H1 (cell line): Measurements from ENCODE around the gene RAMP2. TPM values are rescaled to one million over a fixed set of nuclear protein-coding genes. Genes with fewer than 3 reads are reported as not detected.

Source experiments
- CBX5 ChIP-seq: fragments of 300-800, 300-1000 bp; sonication (generic); IDR thresholded peaks from 2 replicates; pipeline ENCODE4 v1.7.1; 2016; ENCODE audit warnings: antibody characterized with exemption, low read length, low read depth
- CEBPB ChIP-seq: IDR thresholded peaks from 2 replicates; pipeline ENCODE4 v1.6.1; 2012; ENCODE audit warnings: low read depth, low read length
- CHD1 ChIP-seq: IDR thresholded peaks from 2 replicates; pipeline ENCODE4 v1.6.1; 2012; ENCODE audit warnings: low read depth, low read length, improper control_type of control experiment
- CTCF ChIP-seq, 3 experiments: IDR thresholded peaks; 1 replicate in 2 of 3; 2 replicates in 1 of 3; pipeline versions ENCODE4 v1.5.1 to v1.6.1; 2011; ENCODE audit warnings: low read length in 3 of 3, mild to moderate bottlenecking in 3 of 3, inconsistent platforms in 2 of 3, low read depth in 1 of 3, moderate library complexity in 1 of 3; ENCODE audit not compliant: insufficient read depth in 1 of 3; ENCODE audit errors: control extremely low read depth in 1 of 3
- E2F6 ChIP-seq: IDR thresholded peaks from 2 replicates; pipeline ENCODE4 v1.6.1; 2012; ENCODE audit warnings: inconsistent platforms
- EZH2 ChIP-seq: fragments of 200-600 bp; sonication (generic); IDR thresholded peaks from 2 replicates; pipeline ENCODE4 v1.7.1; 2012; ENCODE audit warnings: low read depth, mild to moderate bottlenecking, moderate library complexity, low read length, inconsistent platforms; ENCODE audit not compliant: severe bottlenecking
- GABPA ChIP-seq: IDR thresholded peaks from 2 replicates; pipeline ENCODE4 v1.6.1; 2011; ENCODE audit warnings: mild to moderate bottlenecking, low read length, moderate library complexity, borderline replicate concordance; ENCODE audit not compliant: insufficient read depth
- HDAC6 ChIP-seq: IDR thresholded peaks from one replicate; pipeline ENCODE4 v1.7.1; 2012; ENCODE audit warnings: low read depth, mild to moderate bottlenecking, inconsistent platforms, low read length, moderate library complexity
- KDM4A ChIP-seq: IDR thresholded peaks from one replicate; pipeline ENCODE4 v1.7.1; 2012; ENCODE audit warnings: low read depth, mild to moderate bottlenecking, moderate library complexity, low read length, inconsistent platforms; ENCODE audit not compliant: severe bottlenecking
- POLR2A ChIP-seq, 2 experiments: IDR thresholded peaks; 1 replicate in 1 of 2; 2 replicates in 1 of 2; pipeline ENCODE4 v1.6.1; 2011; ENCODE audit warnings: low read depth in 2 of 2, low read length in 2 of 2, mild to moderate bottlenecking in 2 of 2; ENCODE audit errors: control extremely low read depth in 1 of 2
- POLR2AphosphoS5 ChIP-seq: IDR thresholded peaks from 2 replicates; pipeline ENCODE4 v1.6.1; 2011; ENCODE audit warnings: low read depth, low read length
- POU5F1 ChIP-seq: IDR thresholded peaks from 2 replicates; pipeline ENCODE4 v1.6.1; 2011; ENCODE audit warnings: low read depth, mild to moderate bottlenecking, low read length, moderate library complexity
- RAD21 ChIP-seq, 2 experiments: IDR thresholded peaks in 1 of 2; conservative IDR thresholded peaks in 1 of 2; 2 replicates each; pipeline ENCODE4 v1.6.1; 2011; ENCODE audit warnings: low read depth in 2 of 2, low read length in 2 of 2, improper control_type of control experiment in 1 of 2, inconsistent platforms in 1 of 2, mild to moderate bottlenecking in 1 of 2, moderate library complexity in 1 of 2
- RBBP5 ChIP-seq: IDR thresholded peaks from 2 replicates; pipeline ENCODE4 v1.7.1; 2012; ENCODE audit warnings: low read depth, mild to moderate bottlenecking, inconsistent platforms, low read length, moderate library complexity, borderline replicate concordance
- RXRA ChIP-seq: IDR thresholded peaks from 2 replicates; pipeline ENCODE4 v1.6.1; 2011; ENCODE audit warnings: low read depth, mild to moderate bottlenecking, low read length, moderate library complexity; ENCODE audit not compliant: insufficient read depth
- SP1 ChIP-seq: IDR thresholded peaks from 2 replicates; pipeline ENCODE4 v1.6.1; 2011; ENCODE audit warnings: low read depth, low read length
- SP2 ChIP-seq: IDR thresholded peaks from 2 replicates; pipeline ENCODE4 v1.6.1; 2012; ENCODE audit warnings: mild to moderate bottlenecking, low read length, inconsistent platforms
- TAF1 ChIP-seq: IDR thresholded peaks from 2 replicates; pipeline ENCODE4 v1.6.1; 2011; ENCODE audit warnings: mild to moderate bottlenecking, low read depth, low read length
- TCF12 ChIP-seq: IDR thresholded peaks from 2 replicates; pipeline ENCODE4 v1.6.1; 2011; ENCODE audit warnings: low read depth, mild to moderate bottlenecking, low read length
- polyA plus RNA-seq, 7 experiments: library from polyadenylated mRNA; depleted of rRNA in 3 of 7; stranded (reverse) in 5 of 7; unstranded in 2 of 7; fragments of >200 nt in 5 of 7; fragments of 200-250 nt in 2 of 7; gene quantifications; 1 replicate in 5 of 7; 2 replicates in 1 of 7; 4 replicates in 1 of 7; pipeline versions ENCODE4 v1.2.1 to v1.2.3, GENCODE V29; 2011 to 2013; ENCODE audit warnings: missing spikeins in 2 of 7, mixed read lengths in 2 of 7
- total RNA-seq: library from RNA; stranded (reverse); fragmentation: NEBNext Ultra II Directional; extraction: Animal tissue kit (Norgen Biotek cat#: 25700); gene quantifications from 2 replicates; pipeline ENCODE4 v1.2.1, GENCODE V29; 2021

The RAMP2 gene
- total and polyA plus RNA-seq, 2 of the 8 experiments (the other 6 are each of a cell fraction or from before 2014, with no cell fraction given) = 13.4 to 41.7 TPM

GRCh38 chr17:42779936-42780850 lies 19.2 kb downstream of the RAMP2 start, which contains the start of gene WNK4 (continued):
- TF ChIP-seq RBBP5 (peak; percentile 21; the same call in 1 of the 2 replicates), RAD21 (IDR thresholded peaks at IDR 0.05 in 1 of 2, conservative IDR thresholded peaks at IDR 0.05 in 1 of 2; ENCODE audit: low read depth in 2 of 2, low read length in 2 of 2) (no peak), KDM4A (peak; percentile 67), POU5F1 (no peak), CEBPB (no peak), POLR2AphosphoS5 (0 out of 2 replicates have a peak, but pooled peaks have one; percentile 34), E2F6 (no peak), SP1 (no peak), RXRA (no peak), EZH2 (no peak), GABPA (no peak), TCF12 (no peak), TAF1 (peak; percentile 50; the same call in 1 of the 2 replicates), POLR2A (IDR thresholded peaks at IDR 0.05; ENCODE audit: control extremely low read depth in 1 of 2, low read depth in 2 of 2, low read length in 2 of 2) (peak in 1 of 2 experiments; percentile 77; a peak in 2 of 3 replicates), CBX5 (no peak), HDAC6 (no peak), CHD1 (no peak), SP2 (no peak), CTCF (IDR thresholded peaks at IDR 0.05; ENCODE audit: control extremely low read depth in 1 of 3, insufficient read depth in 1 of 3, low read depth in 1 of 3, low read length in 3 of 3) (no peak)
